ENCODE results near the gene KHK. TPM values are rescaled to one million over a fixed set of nuclear protein-coding genes. Genes with fewer than 3 reads are reported as not detected.

Gene KHK
- total and polyA plus RNA-seq, 2 donors = 1.5 to 2.5 TPM

DNA sequence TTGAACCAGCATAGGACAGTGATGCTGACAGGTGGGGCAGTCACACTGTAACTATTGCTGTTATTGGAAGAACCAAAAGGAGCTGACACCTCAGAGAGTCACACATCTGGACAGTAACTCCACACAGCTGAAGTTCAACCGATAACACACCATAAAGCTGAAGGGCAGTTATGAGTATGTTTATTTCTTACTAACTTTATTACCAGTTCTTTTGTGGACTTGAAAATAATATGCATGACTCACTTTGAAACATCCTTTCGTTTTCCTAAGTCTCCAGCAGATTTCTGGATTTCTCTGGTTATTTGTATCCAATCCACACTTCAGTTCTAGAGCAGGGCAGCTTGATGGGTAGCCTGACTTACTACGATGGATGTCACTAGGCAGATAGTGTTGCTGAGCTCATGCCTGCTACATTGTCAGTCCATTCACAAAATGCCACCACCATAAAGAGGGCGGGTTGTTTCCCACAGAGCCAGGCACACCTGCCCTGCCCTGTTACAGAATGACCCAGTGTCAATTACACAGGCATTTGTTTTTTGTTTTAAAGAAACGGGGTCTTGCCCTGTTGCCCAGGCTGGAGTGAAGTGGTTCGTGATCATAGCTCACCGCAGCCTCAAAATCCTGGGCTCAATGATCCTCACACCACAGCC is 43.5 kb upstream of the KHK start:
- Histone ChIP-seq H3K27me3 (ENCODE audit: control insufficient read depth in 2 of 2, insufficient read depth in 1 of 2, low read length in 1 of 2) (no peaks in the 10 kb centered on the region), H3K9me3 (ENCODE audit: control insufficient read depth in 2 of 2, insufficient read depth in 1 of 2, low read length in 1 of 2) (no peaks in the 10 kb centered on the region), H3K4me1 (ENCODE audit: control insufficient read depth in 2 of 2, insufficient read depth in 2 of 2, low read length in 2 of 2) (peaks cover 0 to 10% of the 10 kb centered on the region in 2 donors), H3K27ac (ENCODE audit: low read depth in 1 of 2, low read length in 1 of 2) (no peak overlapping the region), H3K36me3 (ENCODE audit: control insufficient read depth in 2 of 2, insufficient read depth in 2 of 2, low read length in 1 of 2) (peaks cover 35 to 42% of the 10 kb centered on the region in 2 donors), H3K4me3 (ENCODE audit: low read length in 2 of 2) (no peak overlapping the region)
- WGBS = 97% methylated on average over 7 of the region's 7 CpGs
- no peak for DNase-seq (ENCODE audit: low read depth in 6 of 9, low spot score in 9 of 9)

DNA sequence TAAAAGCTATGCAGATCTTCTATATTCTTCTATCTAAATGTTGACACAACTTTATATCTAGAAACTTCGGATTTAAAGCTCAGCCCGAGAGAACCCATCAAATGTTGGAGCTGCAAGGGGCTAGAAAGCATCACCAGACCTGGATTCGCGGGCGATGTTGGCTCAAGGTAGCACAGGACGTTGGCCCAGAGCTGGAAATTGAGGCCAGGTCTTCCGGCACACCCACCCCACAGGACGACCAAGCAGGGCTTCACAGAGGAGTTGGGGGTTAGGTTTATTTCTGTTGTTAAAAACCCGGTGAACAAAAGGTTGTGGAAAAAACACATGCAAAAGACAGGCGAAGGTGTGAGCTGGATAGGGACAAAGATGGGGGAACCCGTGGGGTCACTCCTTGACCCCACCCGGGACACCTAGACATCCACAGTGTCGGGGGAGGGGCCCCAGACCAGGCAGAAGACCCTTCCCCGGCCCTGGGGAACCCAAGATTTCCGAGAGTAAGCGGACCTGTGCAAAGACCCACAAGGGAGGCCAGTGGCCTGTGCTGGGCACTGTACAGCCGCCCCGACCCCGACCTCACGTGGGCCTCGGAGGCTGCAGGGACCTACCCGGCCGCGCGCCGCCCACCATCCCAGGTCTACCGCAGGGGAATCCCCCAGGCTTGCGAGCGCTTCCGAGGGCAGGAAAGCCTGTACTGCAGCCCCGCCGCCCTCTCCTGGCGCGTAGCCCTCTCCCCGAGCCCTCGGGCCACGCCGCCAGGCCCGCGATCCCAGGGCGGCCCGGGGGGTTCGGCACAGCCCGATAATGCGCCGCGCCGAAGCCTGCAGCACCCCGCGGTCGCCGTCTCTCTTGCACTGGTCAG is 36.9 kb upstream of the KHK start:
- WGBS = 11% methylated on average over 52 of the region's 52 CpGs
- Histone ChIP-seq H3K36me3 (ENCODE audit: control insufficient read depth in 2 of 2, insufficient read depth in 2 of 2, low read length in 1 of 2) (peaks cover 11 to 14% of the 10 kb centered on the region in 2 donors), H3K4me3 (ENCODE audit: low read length in 2 of 2) (peak overlapping the region; percentile 81 to 83), H3K27ac (ENCODE audit: low read depth in 1 of 2, low read length in 1 of 2) (peak overlapping the region in 1 of 2 donors; percentile 90), H3K4me1 (ENCODE audit: control insufficient read depth in 2 of 2, insufficient read depth in 2 of 2, low read length in 2 of 2) (peaks cover 4 to 21% of the 10 kb centered on the region in 2 donors), H3K27me3 (ENCODE audit: control insufficient read depth in 2 of 2, insufficient read depth in 1 of 2, low read length in 1 of 2) (peaks cover 0 to 13% of the 10 kb centered on the region in 2 donors), H3K9me3 (ENCODE audit: control insufficient read depth in 2 of 2, insufficient read depth in 1 of 2, low read length in 1 of 2) (no peaks in the 10 kb centered on the region)
- DNase-seq (ENCODE audit: low read depth in 6 of 9, low spot score in 9 of 9) = peak in 3 of 9 donors; percentile 17 to 40 (median 30)

DNA sequence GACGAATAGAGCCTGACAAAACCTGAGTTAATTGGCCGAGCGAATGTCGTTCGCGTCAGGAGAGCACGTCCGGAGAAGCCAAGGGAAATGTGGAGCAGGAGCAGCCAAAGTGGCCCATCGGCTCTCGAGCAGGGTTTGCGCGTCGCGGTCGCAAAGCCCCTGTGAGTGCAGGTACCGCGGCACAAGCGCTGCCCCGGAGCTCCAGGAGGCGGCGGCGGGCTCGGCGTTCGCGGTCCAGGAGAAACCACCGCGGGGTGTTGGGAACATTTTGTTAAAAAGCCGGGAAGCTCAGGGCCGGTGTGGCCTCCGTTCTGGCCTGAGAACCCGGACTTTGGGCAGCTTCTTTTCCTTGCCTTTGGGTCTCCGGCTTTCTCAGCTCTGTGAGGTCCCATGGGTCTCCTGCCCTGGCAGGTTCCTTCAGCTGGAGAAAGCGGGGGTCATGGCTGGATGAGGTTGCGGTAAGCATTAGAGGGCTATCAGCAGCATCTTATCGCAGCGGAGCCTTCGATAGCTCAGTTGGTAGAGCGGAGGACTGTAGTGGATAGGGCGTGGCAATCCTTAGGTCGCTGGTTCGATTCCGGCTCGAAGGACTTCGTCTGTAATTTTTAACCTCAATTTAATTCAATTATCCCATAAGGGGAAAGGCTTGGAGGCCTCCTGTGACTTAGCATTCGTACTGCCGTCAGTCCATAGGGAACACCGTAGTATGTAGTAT is 36.1 kb upstream of the KHK start:
- peaks cover 4 to 21% of the 10 kb centered on the region in 2 donors for H3K4me1 ChIP-seq (ENCODE audit: control insufficient read depth in 2 of 2, insufficient read depth in 2 of 2, low read length in 2 of 2)
- peak overlapping the region; percentile 81 to 83 for H3K4me3 ChIP-seq (ENCODE audit: low read length in 2 of 2)
- peak overlapping the region; percentile 57 to 90 for H3K27ac ChIP-seq (ENCODE audit: low read depth in 1 of 2, low read length in 1 of 2)
- under 1% methylated on average over 48 of the region's 48 CpGs for WGBS
- DNase-seq (ENCODE audit: low read depth in 6 of 9, low spot score in 9 of 9) = peak in 8 of 9 donors; percentile 77 to 96 (median 86)
- H3K36me3 ChIP-seq (ENCODE audit: control insufficient read depth in 2 of 2, insufficient read depth in 2 of 2, low read length in 1 of 2) = peaks cover 19 to 22% of the 10 kb centered on the region in 2 donors
- peaks cover 0 to 13% of the 10 kb centered on the region in 2 donors for H3K27me3 ChIP-seq (ENCODE audit: control insufficient read depth in 2 of 2, insufficient read depth in 1 of 2, low read length in 1 of 2)
- no peaks in the 10 kb centered on the region for H3K9me3 ChIP-seq (ENCODE audit: control insufficient read depth in 2 of 2, insufficient read depth in 1 of 2, low read length in 1 of 2)

DNA sequence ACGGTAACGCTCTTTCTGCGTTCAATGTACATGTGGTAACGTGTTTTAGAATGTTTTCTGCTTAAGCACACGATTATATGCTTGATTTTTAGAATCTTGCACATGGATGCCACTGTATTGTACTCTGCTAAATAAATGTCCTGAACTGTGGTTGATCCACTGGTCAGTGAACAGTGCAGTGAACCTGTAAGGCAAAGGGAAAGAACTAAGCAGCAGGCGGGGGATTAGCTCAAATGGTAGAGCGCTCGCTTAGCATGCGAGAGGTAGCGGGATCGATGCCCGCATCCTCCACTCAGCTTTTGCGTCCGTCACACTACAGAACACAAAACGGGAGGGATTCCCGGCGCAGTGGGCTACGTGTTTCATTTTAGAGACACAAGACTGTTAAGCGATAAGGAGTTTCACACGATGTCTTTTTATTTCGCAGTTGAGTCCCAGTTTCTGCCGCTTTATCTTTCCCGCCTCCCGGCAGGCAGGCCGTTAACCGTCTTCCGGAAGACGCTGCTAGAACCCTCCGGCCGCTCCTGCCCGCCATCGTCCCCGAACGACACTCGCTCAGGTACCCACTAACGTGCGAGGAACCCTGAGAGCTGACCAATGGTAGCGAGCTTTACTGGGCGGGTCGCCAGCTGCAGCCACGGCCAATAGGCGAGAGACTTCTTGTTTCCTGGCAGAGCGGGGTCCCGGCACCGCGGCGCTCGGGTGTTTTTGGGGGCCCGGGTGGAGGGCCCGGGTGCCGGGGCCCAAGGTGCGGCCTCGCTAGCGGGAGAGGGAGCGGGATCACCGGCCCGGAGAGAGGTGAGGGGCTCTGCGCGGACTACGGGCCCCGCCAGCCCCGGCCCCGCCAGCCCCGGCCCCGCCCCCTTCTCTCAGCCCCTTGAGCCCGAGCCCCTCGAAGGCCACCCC is 35.3 kb upstream of the KHK start, which contains the start of gene AGBL5:
TSS of gene AGBL5 (plus strand) at position 673 of the 906 bp plus-strand sequence. CDS start 1,291 bp downstream, outside the sequence.
- Histone ChIP-seq H3K9me3 (ENCODE audit: control insufficient read depth in 2 of 2, insufficient read depth in 1 of 2, low read length in 1 of 2) (no peaks in the 10 kb centered on the region), H3K4me3 (ENCODE audit: low read length in 2 of 2) (peak within 1 kb of the TSS; percentile 81 to 83), H3K36me3 (ENCODE audit: control insufficient read depth in 2 of 2, insufficient read depth in 2 of 2, low read length in 1 of 2) (peaks cover 26 to 30% of the 10 kb centered on the region in 2 donors), H3K27me3 (ENCODE audit: control insufficient read depth in 2 of 2, insufficient read depth in 1 of 2, low read length in 1 of 2) (peaks cover 0 to 13% of the 10 kb centered on the region in 2 donors), H3K4me1 (ENCODE audit: control insufficient read depth in 2 of 2, insufficient read depth in 2 of 2, low read length in 2 of 2) (peaks cover 4 to 21% of the 10 kb centered on the region in 2 donors), H3K27ac (ENCODE audit: low read depth in 1 of 2, low read length in 1 of 2) (peak within 1 kb of the TSS; percentile 90 to 91)
- DNase-seq (ENCODE audit: low read depth in 6 of 9, low spot score in 9 of 9) = peak; percentile 86 to 98 (median 93)
- WGBS = under 1% methylated on average over 67 of the region's 67 CpGs

DNA sequence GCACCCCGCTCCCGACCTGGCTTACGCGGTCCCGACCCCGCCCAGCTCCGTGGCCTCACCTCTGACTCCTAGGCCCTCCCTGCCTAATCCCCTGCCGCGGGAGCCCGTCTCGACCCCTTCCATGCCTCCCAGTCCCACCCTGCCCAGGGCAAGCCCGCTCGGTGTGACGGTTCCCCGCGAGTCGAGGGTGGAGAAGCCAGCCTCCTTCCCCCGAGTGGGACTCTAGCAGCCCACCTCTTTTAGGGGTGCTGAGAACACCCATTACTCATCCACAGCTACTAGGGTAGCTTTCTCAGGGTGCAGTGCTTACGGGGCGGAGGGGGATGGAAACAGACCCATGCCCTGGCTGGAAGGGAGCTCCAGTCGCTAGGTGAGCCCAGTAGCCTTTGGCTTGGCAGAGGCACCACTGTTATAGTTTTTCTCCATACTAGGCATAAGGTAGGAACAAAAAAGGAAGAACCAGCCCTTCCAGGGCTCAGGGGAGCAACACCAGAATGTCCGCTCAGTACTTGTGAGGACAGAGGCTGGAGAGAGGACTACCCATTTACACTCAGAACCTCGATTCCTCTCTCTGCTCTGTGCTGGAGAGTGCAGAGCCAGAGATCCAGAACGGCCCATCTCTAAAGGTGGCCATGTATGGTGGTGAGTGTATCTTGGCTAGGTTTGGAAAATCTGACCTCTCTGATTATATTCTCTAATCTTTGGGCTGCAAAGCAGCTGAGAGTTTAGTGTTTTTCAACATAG is 34.5 kb upstream of the KHK start:
- H3K9me3 ChIP-seq (ENCODE audit: control insufficient read depth in 2 of 2, insufficient read depth in 1 of 2, low read length in 1 of 2) = no peaks in the 10 kb centered on the region
- peak overlapping the region in 1 of 2 donors; percentile 91 for H3K27ac ChIP-seq (ENCODE audit: low read depth in 1 of 2, low read length in 1 of 2)
- WGBS = 10% methylated on average over 24 of the region's 24 CpGs
- DNase-seq (ENCODE audit: low read depth in 6 of 9, low spot score in 9 of 9) = peak in 1 of 9 donors; percentile 26
- peaks cover 32 to 38% of the 10 kb centered on the region in 2 donors for H3K36me3 ChIP-seq (ENCODE audit: control insufficient read depth in 2 of 2, insufficient read depth in 2 of 2, low read length in 1 of 2)
- H3K27me3 ChIP-seq (ENCODE audit: control insufficient read depth in 2 of 2, insufficient read depth in 1 of 2, low read length in 1 of 2) = peaks cover 0 to 13% of the 10 kb centered on the region in 2 donors
- H3K4me1 ChIP-seq (ENCODE audit: control insufficient read depth in 2 of 2, insufficient read depth in 2 of 2, low read length in 2 of 2) = peaks cover 4 to 21% of the 10 kb centered on the region in 2 donors
- H3K4me3 ChIP-seq (ENCODE audit: low read length in 2 of 2) = peak overlapping the region; percentile 81 to 83

DNA sequence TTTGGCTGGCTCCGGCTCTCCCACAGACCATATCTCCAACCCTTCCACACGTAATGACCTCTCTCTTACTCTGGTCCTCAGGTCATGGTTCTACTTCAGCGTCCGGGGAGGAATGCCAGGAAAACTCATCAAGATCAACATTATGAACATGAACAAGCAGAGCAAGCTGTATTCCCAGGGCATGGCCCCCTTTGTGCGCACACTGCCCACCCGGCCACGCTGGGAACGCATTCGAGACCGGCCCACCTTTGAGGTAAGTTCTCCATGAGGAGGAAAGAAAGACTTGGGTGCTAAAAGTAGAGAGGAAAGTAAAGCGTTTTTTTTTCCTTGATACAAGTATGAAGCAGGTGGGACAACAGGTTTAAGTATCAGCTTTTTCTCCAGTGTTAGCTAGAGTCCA is 33.3 kb upstream of the KHK start:
- peaks cover 4 to 21% of the 10 kb centered on the region in 2 donors for H3K4me1 ChIP-seq (ENCODE audit: control insufficient read depth in 2 of 2, insufficient read depth in 2 of 2, low read length in 2 of 2)
- no peak overlapping the region for H3K27ac ChIP-seq (ENCODE audit: low read depth in 1 of 2, low read length in 1 of 2)
- no peak overlapping the region for H3K4me3 ChIP-seq (ENCODE audit: low read length in 2 of 2)
- H3K27me3 ChIP-seq (ENCODE audit: control insufficient read depth in 2 of 2, insufficient read depth in 1 of 2, low read length in 1 of 2) = peaks cover 0 to 13% of the 10 kb centered on the region in 2 donors
- WGBS = 96% methylated on average over 11 of the region's 11 CpGs
- peaks cover 42 to 44% of the 10 kb centered on the region in 2 donors for H3K36me3 ChIP-seq (ENCODE audit: control insufficient read depth in 2 of 2, insufficient read depth in 2 of 2, low read length in 1 of 2)
- H3K9me3 ChIP-seq (ENCODE audit: control insufficient read depth in 2 of 2, insufficient read depth in 1 of 2, low read length in 1 of 2) = no peaks in the 10 kb centered on the region
- no peak for DNase-seq (ENCODE audit: low read depth in 6 of 9, low spot score in 9 of 9)

DNA sequence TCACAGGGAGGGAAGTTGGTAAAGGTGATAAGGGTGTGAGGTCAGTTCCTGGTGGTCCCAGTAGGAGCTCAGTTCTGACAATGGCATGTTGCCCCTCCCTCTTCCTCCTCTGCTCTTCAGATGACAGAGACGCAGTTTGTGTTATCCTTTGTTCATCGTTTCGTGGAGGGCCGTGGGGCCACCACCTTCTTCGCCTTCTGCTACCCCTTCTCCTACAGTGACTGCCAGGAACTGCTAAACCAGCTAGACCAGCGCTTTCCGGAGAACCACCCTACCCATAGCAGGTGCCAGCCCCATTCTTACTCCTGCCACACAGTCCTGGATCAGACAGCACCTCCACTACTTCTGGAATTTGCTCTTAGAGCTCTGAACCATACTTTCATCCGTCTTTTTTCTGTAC is 32.8 kb upstream of the KHK start:
- Histone ChIP-seq H3K27me3 (ENCODE audit: control insufficient read depth in 2 of 2, insufficient read depth in 1 of 2, low read length in 1 of 2) (peaks cover 0 to 13% of the 10 kb centered on the region in 2 donors), H3K4me1 (ENCODE audit: control insufficient read depth in 2 of 2, insufficient read depth in 2 of 2, low read length in 2 of 2) (peaks cover 4 to 21% of the 10 kb centered on the region in 2 donors), H3K9me3 (ENCODE audit: control insufficient read depth in 2 of 2, insufficient read depth in 1 of 2, low read length in 1 of 2) (no peaks in the 10 kb centered on the region), H3K27ac (ENCODE audit: low read depth in 1 of 2, low read length in 1 of 2) (no peak overlapping the region), H3K36me3 (ENCODE audit: control insufficient read depth in 2 of 2, insufficient read depth in 2 of 2, low read length in 1 of 2) (peaks cover 44 to 48% of the 10 kb centered on the region in 2 donors), H3K4me3 (ENCODE audit: low read length in 2 of 2) (no peak overlapping the region)
- no peak for DNase-seq (ENCODE audit: low read depth in 6 of 9, low spot score in 9 of 9)
- WGBS = 97% methylated on average over 8 of the region's 8 CpGs
